ENCODE measurements around the gene DSC3.

The DSC3 gene

DNA sequence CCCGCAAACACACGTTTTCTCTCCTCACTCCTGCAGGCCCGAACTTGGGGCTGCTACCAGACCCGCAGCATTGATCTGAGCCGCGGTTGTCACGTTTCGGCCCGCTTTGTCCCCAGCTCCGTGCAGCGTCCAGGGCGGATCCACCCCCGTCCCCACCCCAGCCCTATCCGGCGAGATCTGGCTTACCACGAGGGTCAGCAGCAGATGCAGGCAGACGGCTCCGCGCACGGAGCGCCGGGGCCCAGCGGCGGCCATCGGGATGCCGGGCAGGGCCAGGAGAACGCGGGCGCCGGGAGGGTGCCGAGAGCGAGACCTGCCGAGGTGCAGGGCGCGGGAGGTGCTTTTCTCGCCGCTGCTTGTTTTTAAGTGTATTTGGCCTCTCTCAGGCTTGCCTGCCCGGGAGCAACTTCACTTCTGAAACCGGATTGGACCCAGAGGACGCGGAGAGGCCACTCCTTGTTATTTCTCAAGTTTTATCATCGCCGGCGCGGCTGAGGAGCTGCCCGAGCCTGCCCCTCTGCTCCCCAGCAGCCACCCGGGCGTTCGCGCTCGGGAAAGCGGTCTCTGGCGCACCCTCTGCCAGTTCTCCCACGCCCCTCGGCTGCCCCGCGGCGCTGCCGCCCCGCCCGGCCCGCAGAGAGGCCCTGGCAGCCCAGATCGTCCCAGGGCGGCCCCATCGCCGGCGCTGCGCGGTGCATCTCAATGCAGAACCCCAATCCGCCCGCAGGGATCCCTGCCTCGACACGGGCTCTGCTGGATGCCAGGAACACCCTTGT is at the start of gene DSC3:
Gene DSC3, minus strand, starts transcription at position 337 of the 776 bp plus-strand sequence. Its CDS starts 82 bp downstream, at position 255.
- no peak for DNase-seq (ENCODE audit: low read depth in 2 of 2)

DNA sequence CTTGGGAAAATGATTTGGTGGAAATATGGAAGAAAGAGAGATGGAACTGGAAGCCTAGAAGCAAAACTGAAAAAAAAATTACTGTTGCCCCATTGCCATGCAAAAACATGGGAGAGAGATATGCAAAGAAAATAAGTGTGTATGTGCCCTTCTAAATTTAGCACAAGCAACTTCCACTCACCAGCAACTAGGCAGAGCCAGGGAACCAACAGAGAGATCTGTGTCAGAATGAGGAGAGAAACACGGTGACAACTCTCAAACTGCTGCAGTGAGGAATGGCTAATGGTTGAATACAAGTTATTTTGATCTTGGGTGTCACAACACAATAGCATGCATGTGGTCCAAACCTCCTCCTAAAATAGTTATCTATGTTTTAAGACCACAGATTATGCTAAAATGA is 48.8 kb upstream of the DSC3 start:
- DNase-seq (ENCODE audit: low read depth in 2 of 2): no peak

DNA sequence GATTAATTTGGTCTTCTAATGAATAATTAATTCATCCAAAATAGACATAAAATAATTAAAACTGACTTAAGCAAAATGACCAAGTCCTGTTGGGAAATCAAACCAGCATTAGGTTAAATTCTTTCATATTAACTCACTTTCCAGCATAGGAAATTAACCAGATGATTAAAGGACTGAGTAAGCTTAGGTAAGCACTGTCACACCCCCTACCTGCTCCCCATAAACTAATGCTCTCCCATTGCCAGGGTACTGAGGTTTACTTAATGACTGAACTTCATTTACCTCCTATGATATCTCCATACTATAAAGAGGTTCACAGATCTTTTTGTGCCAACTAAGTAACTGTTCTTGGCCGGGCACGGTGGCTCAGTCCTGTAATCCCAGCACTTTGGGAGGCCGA is 46.0 kb upstream of the DSC3 start:
- DNase-seq (ENCODE audit: low read depth in 2 of 2): no peak

DNA sequence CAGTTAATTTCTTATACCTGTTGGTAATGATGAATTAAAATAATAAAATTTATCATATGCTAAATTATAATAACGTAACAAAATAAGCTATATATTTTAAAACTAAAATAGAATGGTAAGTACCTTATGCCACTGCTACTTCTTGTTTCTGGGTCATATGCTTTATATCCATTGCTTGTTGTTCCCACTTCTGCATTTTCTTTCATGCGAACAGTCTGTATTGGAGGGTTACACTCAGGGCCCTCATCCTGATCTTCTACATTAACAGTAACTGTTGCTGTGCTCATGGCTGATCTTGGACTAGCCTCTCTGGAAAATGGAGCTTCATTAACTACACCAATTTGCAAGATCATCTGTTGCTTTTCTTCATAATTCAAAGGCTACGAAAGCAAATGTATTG is 37.4 kb upstream of the DSC3 start:
- no peak for DNase-seq (ENCODE audit: low read depth in 2 of 2)

DNA sequence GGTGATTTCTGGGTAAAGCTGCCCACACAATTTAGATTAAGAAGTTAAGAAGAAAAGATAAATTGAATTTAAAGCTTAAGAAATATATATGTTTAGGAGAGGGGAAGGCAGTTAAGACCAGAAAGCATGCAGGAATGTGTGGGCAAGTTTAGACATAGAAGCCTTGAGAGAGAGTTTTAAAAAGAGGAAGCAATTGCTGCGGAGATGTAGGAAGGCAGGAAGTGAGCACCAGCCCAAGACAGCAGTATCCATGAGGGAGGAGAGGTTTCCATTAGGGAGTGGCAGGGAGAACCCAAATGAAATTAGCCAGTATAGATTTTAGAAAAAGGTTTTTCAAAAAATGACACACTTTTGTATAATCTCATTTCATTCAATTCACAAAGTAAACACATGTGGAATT is 35.3 kb upstream of the DSC3 start:
- no peak for DNase-seq (ENCODE audit: low read depth in 2 of 2)

DNA sequence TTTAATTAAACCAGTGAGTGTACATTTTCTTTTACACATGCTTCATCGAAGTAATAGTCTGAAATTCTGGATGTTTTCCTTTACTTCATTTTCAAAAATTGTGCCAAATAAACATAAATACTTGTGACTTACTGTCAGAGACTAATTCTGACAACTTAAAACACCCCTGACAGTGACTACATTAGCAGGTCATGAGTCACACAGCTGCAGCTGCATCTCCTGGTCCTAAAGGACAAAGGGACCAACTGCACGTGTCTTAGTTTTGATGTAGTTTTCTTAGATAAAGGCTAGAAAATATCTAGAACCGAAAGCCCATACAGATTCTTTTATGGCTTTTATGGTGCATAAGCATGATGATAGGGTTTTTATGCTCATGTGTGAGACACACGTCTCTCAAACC is 29.6 kb upstream of the DSC3 start:
- no peak for DNase-seq (ENCODE audit: low read depth in 2 of 2)

DNA sequence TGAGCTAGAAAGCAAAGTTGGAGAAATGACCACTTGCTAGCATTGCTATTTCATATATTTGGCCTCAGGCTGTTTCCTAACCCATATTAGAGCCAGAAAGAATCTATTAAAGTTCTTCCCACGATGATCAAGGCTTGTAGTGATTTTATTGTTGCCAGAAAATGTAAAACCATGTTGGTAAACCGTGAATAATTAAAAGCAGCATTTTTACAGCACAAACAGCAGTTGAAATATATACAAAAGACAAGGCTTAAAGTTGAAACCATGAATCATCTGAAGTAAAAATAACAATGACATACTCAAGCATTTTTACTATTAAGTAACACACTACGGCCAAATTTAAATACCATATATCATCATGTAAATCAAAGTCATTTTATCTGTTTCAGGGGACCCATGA is 27.7 kb upstream of the DSC3 start:
- no peak for DNase-seq (ENCODE audit: low read depth in 2 of 2)

DNA sequence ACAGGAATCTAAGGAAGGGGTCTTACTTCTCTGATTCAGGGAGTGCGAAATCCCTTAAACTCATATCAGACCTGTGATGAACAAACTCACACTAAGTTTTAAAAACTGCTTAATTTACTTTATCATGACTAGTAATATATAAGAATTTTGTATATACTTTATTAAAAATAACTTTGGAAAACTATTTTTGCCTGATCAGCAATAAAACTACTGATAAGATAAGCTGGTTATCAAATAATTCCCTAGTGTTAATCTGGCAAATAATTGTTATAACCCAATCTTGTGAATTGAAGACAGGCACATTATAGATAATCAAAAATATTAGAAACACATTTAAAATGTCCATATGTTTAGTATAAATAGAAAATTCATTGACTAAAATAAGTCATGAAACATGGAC is 23.7 kb upstream of the DSC3 start:
- no peak for DNase-seq (ENCODE audit: low read depth in 2 of 2)

DNA sequence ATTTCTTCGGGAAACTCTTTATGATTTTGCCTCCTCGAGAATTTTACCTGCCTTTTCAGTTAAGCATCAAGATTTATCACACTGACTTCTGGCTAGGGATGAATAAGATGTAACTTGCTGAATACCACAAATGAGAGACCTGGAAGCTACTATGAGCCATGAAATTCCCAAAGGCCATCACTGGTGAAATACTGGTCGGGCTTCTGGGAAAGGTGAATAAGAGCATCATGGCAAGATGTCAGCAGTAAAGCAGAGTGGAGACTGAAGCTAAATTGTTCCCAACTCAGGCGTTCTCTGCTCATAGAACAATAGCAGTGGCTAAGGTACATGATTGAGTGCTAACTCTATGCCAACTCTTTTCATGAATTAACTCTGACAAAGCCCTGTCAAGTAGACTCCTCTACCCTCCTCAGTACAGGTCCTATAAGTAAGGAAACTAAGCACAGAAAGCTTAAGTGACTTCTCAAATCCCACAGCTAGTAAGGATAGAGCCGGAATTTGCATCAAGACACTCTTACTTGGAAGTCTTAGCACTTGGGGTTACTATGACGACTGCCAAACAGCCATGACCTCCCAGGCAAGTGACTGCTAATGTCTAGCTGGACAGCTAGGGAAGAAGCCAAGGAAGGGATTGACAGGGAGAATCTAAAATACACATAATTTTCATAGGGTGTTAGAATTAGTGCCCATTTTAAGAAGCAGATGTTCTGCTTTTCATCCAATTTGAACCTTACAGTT is 22.7 kb upstream of the DSC3 start:
- no peak for DNase-seq (ENCODE audit: low read depth in 2 of 2)

DNA sequence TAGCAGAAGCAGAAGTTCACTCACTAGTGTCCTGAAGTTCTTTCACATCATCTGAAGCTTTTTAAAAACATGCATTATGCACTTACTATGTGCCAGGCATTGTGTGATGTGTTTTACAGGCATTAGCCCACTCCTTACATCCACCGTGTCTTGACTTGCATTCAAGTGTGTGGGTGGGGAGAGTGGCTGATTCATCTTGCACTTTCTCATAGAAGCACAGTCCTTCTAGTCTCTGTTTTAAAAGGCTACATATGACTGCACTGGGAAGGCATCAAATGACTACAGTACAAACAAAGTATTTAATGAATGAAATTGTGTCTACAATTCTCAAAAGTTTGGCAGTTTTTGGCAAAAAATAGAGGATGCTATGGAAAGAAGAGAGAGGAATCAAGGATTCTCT is 21.6 kb upstream of the DSC3 start:
- no peak for DNase-seq (ENCODE audit: low read depth in 2 of 2)

DNA sequence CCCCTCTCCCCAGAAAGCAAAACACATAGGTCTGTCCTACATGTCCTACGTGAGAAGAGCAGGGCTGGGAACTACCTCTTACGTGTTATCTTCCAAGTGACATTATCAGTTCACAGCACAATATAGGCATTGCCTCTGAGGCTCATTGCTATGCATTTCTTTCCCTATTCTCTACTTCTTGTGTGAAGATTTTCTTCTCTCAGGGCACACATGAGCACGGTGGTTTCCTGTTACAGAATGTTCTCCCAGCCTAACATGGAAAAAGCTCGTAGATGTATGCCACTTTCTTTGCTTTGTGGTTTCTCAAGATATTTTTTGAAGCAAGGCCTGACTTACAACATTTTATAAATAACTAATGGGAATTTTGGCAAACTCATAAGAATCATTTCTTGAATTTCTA is 19.4 kb upstream of the DSC3 start:
- DNase-seq (ENCODE audit: low read depth in 2 of 2): no peak

DNA sequence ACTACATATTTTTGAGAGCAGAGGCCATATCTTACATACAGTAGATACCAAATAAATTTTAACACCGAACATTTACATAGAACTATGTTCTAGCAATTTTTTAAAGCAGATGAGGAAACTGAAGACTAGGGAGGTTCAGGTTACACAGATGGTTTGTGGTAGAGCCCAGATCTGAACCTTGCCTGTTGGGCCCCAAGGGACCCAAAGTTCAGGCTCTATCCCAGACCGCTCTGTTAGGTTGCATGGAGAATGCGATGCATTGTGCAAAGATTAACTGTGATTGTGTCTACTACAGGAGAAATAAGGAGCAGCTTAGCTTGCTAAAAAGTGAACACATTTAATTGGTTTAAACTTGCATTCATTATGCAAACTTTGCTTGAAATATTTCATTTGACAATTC is 16.4 kb upstream of the DSC3 start:
- no peak for DNase-seq (ENCODE audit: low read depth in 2 of 2)

DNA sequence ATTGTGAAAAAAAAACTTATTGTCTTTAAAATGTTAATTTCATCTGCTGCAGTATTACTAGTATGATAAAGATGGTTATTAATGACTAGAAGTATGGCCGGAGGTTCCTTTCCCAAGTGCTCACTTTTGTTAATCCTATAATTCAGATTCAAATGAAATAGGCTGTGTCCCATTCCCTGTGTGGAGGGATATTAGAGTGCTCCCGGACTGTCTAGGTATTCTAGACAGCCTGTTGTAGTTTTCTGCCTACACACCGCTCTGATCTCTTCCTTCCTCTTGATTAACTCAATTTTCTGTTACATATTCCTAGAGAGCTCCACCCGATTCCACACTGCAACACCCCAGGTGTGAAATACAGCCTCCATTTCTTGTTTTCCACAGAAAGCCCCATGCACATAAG is 15.4 kb upstream of the DSC3 start:
- DNase-seq (ENCODE audit: low read depth in 2 of 2): no peak

DNA sequence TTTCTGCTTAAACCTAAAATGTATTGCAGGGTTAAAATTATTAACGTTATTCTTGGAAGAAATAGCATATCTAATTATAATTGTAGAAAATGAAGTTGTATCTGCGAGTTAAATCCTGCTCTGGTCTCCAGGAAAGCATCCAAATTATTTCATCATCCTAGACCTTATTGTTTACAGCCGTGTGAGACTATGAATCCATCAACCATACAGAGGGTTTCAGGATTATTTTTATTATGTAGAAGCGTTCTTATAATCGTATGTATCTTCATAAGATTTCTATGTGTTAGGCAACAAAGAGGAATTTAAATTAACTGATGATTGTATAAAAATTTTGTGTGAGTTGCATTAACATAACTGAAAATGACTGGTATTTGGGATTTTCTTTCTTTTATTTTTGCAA is 14.5 kb upstream of the DSC3 start:
- no peak for DNase-seq (ENCODE audit: low read depth in 2 of 2)

DNA sequence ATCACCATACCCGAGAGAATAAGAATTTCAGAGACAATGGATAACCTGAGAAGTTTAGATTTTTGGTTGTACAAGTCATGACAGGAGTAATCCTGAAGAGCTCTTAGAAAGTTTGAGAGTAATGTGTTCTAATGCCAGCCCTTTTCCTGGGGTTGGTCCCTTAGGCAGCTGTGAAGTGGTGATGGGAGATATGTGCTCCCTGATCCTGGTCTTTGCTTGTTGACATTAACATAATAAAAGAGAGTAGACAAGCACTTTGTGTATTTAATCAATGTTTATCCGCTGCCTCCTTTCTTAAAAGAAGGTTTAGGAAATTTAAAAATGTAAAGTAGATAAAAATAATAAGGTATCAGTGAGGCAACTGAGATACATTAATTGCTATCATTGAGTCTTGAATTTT is 13.8 kb upstream of the DSC3 start:
- DNase-seq (ENCODE audit: low read depth in 2 of 2): no peak

DNA sequence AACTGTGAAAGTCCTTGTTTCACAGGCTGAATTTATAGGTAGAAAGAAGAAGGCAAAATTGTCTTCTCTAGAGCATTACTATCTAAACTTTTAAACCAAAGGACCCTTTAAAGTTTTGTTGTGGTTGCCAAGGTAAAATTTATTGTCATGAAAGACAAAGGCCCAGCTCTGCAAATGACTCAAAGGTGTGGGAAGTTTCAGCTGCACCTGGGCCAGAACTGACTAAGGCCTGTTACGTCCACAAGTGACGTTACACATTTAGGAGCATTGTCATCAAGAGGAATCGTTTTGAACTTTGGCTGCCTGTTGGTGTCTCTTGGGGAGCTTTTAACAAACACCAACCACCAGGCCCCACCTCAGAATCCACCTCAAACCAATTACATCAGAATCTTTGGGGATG is 8.1 kb upstream of the DSC3 start:
- no peak for DNase-seq (ENCODE audit: low read depth in 2 of 2)

DNA sequence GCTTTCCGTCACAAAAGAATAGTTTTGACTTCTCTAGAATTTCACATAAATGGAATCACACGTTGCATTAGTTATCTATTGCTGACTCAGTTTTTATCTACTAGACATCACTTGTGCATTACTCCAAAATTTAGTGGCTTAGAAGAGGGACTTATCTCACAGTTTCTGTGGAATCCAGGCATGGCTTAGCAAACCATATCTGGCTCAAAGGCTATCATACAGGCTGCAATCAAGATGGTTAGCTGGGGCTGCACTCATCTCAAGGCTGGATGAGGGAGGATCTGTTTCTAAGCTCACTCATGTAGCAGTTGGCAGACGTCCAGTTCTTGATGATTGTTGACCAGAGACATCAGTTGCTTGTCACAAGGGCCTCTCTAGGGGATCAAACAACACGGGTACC is 6.6 kb upstream of the DSC3 start:
- DNase-seq (ENCODE audit: low read depth in 2 of 2): no peak

DNA sequence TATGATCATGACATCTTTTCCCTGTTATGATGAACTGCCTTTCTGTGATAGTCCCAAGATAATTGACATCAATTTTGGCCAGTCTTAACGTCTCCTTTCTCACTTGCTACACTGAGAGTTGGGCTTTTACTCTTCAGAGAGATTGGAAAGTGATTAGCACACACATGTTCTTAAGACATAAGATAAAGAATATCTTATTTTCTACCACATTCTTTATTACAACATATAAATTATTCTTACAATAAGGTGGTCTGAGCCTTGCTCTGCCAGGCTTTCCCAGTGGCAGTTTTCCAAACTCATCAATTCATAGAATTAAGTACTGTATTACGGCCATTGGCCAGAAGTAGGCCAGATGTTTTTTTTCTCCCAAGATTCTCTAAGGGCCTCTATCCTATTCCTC is 5.7 kb upstream of the DSC3 start:
- DNase-seq (ENCODE audit: low read depth in 2 of 2): no peak

DNA sequence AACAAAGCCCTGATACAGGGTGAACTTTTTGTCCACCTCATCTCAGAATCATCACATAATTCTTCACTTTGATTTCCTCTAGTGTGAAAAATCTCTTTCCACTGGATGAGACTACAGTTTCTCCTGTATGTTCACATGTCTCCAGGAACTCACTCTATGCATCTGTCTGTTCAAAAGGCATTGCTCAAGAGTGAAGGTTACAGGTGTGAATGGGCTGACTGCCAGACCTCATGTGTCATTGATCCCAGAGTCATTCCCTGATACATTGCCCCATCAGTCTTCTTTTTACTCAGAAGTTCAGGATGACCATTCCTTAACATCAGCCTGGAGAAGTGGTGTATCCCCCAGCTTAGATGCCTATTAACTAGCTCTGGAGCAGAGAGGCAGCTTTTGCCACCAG is 4.4 kb upstream of the DSC3 start:
- DNase-seq (ENCODE audit: low read depth in 2 of 2): no peak

DNA sequence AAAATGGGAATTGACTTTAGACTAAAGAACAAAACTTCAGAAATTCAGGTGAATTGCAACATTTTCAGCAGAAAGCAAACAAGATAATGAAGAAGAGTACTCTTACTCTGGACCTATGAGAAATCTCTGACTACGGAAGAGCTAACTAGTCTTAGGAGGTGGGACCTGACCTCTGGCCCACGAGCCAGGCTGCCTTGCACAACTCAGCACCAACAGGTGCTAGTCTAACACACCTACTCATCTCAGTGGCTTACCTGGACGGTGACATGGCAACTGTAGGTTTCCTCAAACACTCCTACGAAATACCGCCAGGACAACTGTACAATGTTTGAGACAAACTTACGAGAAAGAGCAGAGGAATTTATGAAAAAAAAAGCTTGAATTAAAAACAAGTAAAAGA is 3.1 kb upstream of the DSC3 start:
- no peak for DNase-seq (ENCODE audit: low read depth in 2 of 2)

DNA sequence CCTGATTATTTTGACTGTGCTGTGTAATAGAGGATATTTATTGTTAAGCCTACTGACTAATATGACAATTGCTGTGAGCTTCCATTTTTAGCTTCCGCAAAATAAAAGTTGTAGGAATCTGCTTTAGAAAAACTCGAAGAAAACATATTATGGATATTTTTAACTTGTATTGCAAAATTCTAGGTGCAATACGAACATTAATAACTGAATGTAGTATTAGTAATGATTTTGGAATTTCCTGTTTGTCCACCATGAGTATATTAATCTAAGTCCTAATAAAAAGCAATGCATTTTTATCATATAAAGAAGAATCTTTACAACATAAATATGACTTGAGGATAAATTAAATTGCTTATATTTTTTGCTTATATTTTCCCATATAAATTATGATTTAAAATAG is 2.4 kb upstream of the DSC3 start:
- no peak for DNase-seq (ENCODE audit: low read depth in 2 of 2)

DNA sequence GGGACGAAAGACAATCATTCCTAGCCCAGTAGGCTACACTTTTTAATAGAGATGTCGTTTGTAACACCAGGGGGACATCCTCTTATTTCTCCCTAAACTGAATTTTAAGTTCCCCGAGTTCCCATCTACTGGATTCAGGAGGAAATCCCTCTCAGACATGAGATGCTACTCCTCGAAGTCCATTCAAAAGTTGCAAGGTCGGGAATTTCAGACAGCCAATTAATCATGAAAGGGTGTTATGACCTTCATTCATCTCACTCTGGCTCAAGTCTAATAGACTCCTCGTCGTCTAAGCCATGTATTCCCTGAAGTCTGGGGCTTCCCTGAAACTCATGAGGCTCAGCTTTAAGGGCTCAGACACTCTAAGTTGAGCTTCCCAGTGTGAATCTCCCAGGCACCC is 1.2 kb upstream of the DSC3 start:
- DNase-seq (ENCODE audit: low read depth in 2 of 2): no peak

DNA sequence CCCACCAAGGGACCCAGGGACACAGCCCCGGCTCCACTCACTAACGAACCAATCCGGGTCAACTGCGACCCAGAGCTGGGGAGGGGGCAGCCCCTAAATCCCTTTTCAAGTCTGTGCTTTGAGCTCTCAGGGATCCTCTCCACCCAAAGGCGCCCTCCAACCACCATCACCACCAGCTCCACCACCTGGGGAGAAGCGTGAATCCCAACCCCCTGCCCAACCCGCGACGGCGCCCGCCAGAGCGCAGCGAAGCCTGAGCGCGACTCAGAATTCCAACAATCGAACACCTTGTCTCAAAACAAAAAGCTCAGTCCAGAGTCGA is 497 bp downstream of the DSC3 start:
- DNase-seq (ENCODE audit: low read depth in 2 of 2): no peak

Measured in stimulated activated CD8-positive, alpha-beta memory T cell treated with anti-CD3 and anti-CD28 coated beads, Interleukin-15, amount 100 ng/mL, for 4 hours (primary cell).